TTC549 (cell line): ENCODE measurements around the gene RELT.

Source experiments
- FAIRE-seq: peaks from 2 replicates; lab custom pipeline; 2012; peaks lifted over from hg19 to GRCh38; lab: Jason Lieb, UNC

The RELT gene

GRCh38 chr11:73376803-73377629 is 817 bp downstream of the RELT start:
- FAIRE-seq, result no peak

GRCh38 chr11:73379189-73379880 is 3.1 kb downstream of the RELT start:
- no peak for FAIRE-seq

- FAIRE-seq, result no peak
Observed at GRCh38 chr11:73380331-73380730, 4.1 kb downstream of the RELT start.

GRCh38 chr11:73380897-73381410 is 4.8 kb downstream of the RELT start:
- no peak for FAIRE-seq

DNA sequence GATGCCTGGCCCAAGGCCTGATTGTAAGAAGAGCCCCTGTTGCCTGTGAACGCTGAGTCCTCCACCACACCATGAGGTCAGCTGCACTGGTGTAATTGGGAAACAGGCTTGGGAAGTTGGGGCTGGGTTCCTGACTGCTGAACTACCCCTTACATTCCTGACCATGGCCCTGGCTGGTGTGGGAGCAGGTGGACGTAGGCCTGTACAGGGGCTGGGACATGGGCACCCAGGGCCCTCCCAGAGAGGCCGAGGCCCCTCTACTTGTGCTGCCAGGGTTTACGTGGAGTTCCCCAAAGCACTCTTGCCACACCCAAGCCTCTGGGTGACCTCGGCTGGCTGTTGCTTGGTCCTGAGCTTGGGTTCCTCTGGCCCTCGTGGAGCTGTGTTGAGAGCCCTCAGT is 5.4 kb downstream of the RELT start:
- no peak for FAIRE-seq

DNA sequence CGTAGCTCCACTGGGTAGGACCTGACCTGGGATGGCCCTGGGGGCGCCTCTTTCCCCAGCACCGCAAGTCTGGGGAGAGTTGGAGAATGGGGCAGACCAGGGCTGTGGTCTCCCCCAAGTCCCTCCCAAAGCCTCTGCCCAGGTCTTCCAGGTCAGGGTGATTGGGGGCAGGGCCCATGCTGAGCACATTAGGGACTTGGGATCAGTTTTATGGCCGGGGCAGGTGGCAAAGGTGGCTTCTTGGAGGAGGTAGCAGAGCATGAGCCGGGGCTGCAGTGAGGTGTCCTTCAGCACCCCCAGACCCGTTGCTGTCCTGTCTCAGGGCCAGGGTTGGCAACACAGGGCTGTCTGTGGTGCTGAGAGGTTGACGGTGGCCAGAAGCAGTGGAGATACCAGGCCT is 6.0 kb downstream of the RELT start:
- no peak for FAIRE-seq

GRCh38 chr11:73382747-73383146 is 6.5 kb downstream of the RELT start:
- FAIRE-seq, result no peak

DNA sequence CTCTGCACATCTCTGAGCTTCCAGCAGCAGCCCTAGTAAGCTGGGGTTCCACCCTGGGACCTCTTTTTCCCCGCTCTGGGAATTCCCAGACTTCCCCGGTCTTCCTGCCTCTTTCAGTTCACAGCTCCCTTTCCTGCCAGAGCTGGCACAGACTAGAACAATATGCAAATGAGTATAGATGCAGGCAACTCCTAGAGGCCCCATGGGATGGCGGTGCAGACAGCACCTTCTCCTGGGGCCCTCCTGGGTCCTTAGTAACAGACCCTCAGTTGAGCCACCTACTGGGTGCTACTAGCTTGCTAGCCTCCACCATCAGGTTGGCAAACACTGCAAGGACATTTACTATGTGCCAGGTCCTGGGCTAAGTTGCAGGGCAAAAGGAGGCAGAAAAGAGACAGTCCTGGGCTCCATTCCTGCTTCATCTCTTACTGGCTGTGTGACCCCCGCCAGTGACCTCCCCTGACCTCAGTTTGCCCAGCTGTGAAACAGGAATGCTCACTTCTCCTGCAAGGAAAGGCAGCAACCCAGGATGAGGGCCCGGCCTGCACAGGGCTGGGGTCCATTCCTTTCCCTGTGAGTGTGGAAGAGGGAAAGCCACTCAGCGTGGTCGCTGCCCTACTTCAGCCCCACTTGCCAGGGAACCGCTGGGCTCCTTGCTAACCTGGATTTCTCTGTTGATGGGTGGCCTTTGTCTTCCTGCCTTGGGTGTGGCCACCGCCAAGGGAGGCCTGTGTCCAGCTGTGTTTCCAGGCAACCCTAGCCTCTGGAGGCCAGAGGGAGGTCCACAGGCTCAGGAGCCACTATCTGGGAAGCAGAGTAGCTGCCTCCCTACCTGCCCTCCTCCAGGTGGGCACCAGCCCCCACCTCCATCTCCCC is 7.3 kb downstream of the RELT start:
- no peak for FAIRE-seq

- FAIRE-seq, result no peak
Observed at GRCh38 chr11:73384125-73384441, 7.9 kb downstream of the RELT start.

- no peak for FAIRE-seq
Observed at GRCh38 chr11:73384531-73384871, 8.3 kb downstream of the RELT start.

DNA sequence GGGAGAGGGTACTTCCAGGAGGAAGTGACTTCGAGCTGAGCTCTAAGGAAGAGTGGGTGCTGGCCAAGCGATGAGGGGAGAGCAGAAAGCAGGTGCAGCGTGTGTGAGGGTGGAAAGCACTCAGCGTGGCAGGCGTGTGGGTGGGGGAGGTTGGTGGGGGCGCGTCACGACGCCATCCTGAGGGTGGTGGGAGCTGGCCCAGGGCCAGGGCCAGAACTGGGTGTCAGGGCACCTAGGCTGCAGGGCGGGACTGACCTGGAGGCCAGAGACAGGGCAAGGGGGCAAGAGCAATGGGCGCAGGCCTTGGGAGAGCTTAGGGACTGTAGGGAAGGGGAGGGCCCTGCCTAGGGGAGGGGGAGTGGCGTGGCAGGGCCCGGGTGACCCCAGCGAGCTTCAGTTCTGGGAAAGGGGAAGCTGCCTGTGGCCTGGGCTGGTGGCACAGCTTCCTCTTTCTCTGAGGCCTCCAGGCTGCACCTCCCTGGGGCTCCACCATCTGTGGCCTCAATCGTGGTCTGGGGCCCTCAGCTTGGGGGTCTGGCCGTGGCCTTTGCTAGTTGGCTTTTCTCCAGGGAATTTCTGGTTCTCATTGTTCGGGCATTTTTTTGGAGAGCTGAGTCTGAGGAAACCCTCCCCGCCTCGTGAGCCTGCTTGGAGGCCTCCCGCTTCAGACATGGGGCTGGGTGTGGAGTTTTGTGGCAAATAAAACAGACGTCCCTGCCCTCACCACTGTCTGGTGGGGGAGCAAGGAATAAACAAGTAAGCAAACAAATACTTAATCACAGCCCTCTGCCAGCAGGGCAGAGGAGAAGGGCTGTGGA is 8.9 kb downstream of the RELT start:
- FAIRE-seq, result no peak

GRCh38 chr11:73386016-73386415 is 9.8 kb downstream of the RELT start:
- FAIRE-seq, result no peak

DNA sequence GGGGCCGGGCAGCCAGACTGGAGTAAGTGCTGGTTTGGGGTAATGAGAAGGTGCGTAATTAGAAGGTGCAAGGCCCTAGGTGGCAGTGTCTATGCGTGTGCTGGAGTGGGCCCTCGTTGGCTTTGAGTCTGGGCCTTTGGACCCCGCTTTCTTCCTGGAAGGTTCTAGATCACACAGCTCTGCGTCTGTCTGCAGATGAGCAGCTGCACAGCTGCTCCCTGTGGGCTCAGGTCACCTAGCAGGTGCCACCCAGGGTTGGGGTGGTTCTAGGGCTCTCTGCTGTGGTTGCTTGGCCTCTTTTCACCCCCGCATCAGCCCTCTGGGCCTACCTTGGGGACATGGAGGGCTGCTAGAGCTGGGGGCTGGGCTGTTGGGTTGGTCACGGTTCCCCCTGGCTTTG is 10.3 kb downstream of the RELT start:
- FAIRE-seq, result no peak

DNA sequence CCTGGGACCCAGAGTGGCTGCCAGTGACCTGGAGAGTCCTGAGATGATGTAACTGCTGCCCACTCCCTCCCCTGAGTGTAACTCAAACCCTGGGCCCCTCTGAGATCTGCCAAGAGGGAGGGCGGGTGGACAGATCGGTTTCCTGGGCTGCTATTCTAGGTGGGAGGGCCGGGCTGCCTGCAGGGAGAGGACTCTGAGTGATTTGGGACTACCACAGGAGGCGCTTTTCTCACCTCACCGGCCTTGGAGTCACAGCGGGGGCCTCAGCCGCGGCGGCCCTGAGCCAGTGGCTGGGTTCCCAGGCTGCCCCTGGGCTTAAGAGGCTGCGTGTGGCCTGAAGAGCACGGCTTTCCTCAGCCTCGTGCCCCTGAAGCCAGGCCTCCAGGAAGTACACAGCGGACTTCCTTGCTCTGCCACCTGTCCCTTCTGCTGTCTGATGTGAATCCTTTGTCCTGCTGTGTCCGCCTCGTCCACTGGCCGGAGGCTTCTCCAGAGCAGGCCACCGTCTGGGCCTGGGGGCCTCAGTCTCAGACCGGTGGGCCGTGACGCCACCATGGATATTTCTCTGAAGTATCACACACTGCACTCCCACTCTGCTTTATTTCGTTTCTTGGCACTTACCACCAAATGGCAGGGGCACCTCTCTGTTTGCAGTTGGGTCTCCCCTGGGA is 11.5 kb downstream of the RELT start:
- no peak for FAIRE-seq

GRCh38 chr11:73388265-73389133 is 12.3 kb downstream of the RELT start:
- FAIRE-seq, result no peak

- no peak for FAIRE-seq
Observed at GRCh38 chr11:73389134-73389525, 12.9 kb downstream of the RELT start.

DNA sequence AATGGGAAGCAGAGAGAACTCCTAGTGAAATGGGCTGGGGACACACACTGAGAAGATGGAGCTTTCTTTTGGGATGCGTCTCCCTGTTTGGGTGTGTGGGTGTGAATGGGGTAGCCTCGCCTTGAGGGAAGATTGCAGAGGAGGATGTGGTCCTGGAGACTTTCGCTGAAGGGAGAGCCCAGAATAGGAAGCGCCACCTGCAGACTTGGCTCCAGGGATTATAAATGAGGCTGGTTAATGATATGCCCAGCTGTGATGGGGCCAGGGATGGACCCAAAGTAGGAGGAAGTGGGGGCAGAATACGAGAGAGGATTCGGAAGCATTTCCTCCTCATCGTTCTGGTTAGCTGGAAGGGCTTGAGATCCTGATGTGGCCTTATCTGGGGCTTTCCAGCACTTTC is 13.7 kb downstream of the RELT start:
- FAIRE-seq, result no peak

DNA sequence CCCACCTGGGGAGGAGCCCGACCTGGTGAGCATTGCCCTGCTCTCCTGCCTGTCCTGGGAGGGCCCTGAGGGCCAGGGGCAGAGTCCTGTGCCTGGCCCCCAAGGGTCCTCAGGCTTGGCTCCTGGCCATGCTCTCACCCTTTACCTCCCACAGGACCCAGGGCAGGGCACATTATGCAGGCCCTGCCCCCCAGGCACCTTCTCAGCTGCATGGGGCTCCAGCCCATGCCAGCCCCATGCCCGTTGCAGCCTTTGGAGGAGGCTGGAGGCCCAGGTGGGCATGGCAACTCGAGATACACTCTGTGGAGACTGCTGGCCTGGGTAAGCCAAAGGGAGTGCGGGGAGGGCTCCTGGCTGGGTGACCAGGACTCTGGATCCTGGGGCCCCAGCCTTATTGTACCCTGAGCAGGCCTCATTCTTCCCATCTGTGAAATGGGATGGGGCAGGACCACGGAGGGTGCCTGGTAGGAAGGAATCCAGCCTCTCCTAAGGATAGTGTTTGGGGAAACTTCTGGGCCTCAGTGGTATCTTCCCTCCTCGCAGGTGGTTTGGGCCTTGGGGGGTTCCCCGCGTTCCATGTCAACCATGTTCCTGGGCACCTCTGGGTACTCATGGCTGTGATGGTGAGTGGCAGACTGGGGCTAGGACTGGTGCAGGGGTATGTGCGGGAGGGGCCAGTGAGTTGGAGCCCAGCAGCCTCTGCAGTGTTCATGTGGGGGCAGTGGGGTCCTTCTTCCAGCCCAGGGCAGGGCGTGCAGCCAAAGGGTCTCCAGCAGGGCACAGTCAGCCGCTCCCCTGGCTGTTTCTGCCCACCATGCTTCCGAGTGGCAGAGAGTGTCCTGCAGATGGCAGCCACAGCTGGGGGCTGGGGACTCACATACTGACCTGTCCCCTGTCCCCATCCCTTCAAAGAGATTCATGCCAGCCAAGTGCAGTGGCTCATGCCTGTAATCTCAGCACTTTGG is 14.7 kb downstream of the RELT start:
- FAIRE-seq, result no peak

DNA sequence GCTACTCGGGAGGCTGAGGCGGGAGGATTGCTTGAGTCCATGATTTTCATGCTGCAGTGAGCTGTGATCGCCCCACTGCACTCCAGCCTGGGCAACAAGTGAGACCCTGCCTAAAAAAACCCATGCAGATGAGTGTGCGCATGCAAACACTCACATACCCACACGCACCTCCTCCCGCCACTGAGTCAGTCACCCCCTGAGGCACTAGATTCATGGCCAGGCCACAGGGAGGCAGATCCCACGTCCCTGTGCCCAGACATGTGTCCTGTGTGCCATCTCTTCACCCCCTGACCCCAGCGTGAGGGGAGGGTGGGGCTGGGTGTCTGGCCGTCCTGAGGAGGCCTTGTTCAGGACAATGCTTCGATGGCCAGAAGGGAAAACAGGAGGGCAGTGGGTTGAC is 15.5 kb downstream of the RELT start:
- FAIRE-seq, result no peak
